Stomach (tissue), 9 donors: ENCODE measurements around the gene ARHGAP4. TPM values are rescaled to one million over a fixed set of nuclear protein-coding genes. Genes with fewer than 3 reads are reported as not detected.
A peak's percentile ranks its signal among the peaks of the same experiment; 100 is the strongest.

ENCODE experiments used
- DNase-seq, 2 donors: peaks; one replicate each; pipeline versions ENCODE4 v3.0.0 to v3.0.0-alpha.2; 2013 to 2019
- H3K27ac ChIP-seq, 5 donors: fragments of 200-600 bp in 4 of 5; sonication (generic) in 4 of 5; one replicate each; pipeline ENCODE4 v1.5.1; 2013 to 2019; ENCODE audit warnings: mild to moderate bottlenecking in 1 of 5, moderate library complexity in 1 of 5
- H3K27me3 ChIP-seq, 3 donors: fragments of 200-600 bp; sonication (generic); one replicate each; pipeline ENCODE4 v1.5.1; 2017 to 2019; ENCODE audit warnings: mixed run types in 1 of 3
- H3K36me3 ChIP-seq, 4 donors: fragments of 200-600 bp; sonication (generic); 1 replicate in 3 of 4; 2 replicates in 1 of 4; pipeline ENCODE4 v1.5.1; 2016 to 2019
- H3K4me1 ChIP-seq, 4 donors: fragments of 200-600 bp; sonication (generic); one replicate each; pipeline ENCODE4 v1.5.1; 2016 to 2019
- H3K4me3 ChIP-seq, 4 donors: fragments of 200-600 bp; sonication (generic) in 3 of 4; one replicate each; pipeline ENCODE4 v1.5.1; 2016 to 2019; ENCODE audit warnings: mild to moderate bottlenecking in 1 of 4
- H3K9me3 ChIP-seq, 4 donors: fragments of 200-600 bp; sonication (generic); one replicate each; pipeline ENCODE4 v1.5.1; 2016 to 2019
- EP300 ChIP-seq: sonication (generic); formaldehyde crosslinking; IDR thresholded peaks from one replicate; pipeline ENCODE4 v1.6.1; 2017; ENCODE audit warnings: antibody characterized with exemption
- POLR2A ChIP-seq, 4 donors: fragments of 450-650 bp; IDR thresholded peaks; one replicate each; pipeline ENCODE4 v1.6.1; 2016; ENCODE audit warnings: antibody characterized with exemption in 4 of 4, control low read depth in 2 of 4, mild to moderate bottlenecking in 1 of 4, moderate library complexity in 1 of 4
- POLR2AphosphoS5 ChIP-seq, 3 donors: sonication (generic); formaldehyde crosslinking; IDR thresholded peaks; one replicate each; pipeline ENCODE4 v1.6.1; 2016; ENCODE audit warnings: antibody characterized with exemption in 3 of 3
- WGBS, 5 donors: extraction: QIAGEN DNeasy Blood & Tissue Kit in 3 of 5; methylation state at CpG; one replicate each; pipeline versions ENCODE4 v1.1.5 to v1.1.7; 2013 to 2018; 5-methylcytosine and 5-hydroxymethylcytosine counted together
- intact Hi-C: fragments of 100-400 bp; cut with DNase I; formaldehyde crosslinking; loops from one replicate; pipeline ENCODE4 v1.15.1; 2023; ENCODE audit warnings: low total_unique reads
- polyA plus RNA-seq, 3 donors: library from polyadenylated mRNA; stranded (reverse); fragments of 200-250 nt; gene quantifications; one replicate each; pipeline ENCODE4 v1.2.3, GENCODE V29; 2013
- total RNA-seq, 5 donors: library from RNA; depleted of rRNA; stranded (reverse); fragments of >200 nt; gene quantifications; one replicate each; pipeline versions ENCODE4 v1.1.0 to v1.2.3, GENCODE V29; 2014 to 2016
- TF ChIP-seq, protein P1 (sequence below), 7 experiments: fragments of 450-650 bp in 4 of 7; fragments of 200-600 bp in 3 of 7; sonication (generic) in 3 of 7; IDR thresholded peaks; one replicate each; pipeline ENCODE4 v1.5.1; 2016 to 2019; ENCODE audit warnings: antibody characterized with exemption in 7 of 7, control low read depth in 2 of 7, mild to moderate bottlenecking in 1 of 7
- donor health status: healthy with polysubstance abuse.
- donor health status: Bipolar disorder and iron deficiency.
- donor health status: healthy.

ARHGAP4 gene
- total and polyA plus RNA-seq, 8 donors, result 18.5 to 93.9 (median 40.3) TPM

DNA sequence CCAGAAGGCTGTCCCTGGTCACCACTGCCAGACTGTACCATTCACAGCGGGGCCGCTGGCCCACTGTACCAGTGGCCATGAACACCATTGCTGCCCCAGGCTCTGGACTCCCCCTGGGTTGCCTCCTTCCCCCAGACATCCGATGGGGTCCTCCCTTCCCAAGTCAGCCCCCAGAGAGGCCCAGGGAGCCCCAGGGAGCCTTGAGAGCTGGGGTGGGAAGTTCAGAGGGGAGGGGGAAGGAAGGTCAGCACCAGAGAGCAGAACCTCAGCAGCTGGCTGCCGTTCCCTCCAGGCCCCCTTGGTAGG lies 441 bp upstream of the ARHGAP4 start:
- no peak for DNase-seq
- peak overlapping the region; percentile 95 to 98 (median 96) for H3K27ac ChIP-seq

DNA sequence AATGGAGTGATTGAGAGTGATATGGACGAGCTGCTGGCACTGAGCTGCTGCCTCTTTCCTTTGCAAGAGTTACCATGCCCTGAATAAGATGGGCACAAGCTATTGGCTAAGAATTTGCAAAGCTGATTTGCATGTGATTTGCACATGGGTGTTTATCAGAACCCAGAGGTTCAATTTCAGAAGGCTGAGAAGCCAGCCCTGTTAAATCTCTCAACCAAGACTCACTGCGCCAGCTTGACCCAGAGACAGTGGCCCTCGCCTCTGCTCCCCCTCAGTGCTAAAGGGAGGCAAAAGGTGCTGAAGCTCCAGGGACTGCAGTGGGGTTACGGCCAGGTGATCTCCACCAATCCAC lies 701 bp downstream of the ARHGAP4 start:
- H3K4me1 ChIP-seq, result peaks cover 7 to 71% (median 62%) of the 10 kb centered on the region in 4 donors
- no peak for TF ChIP-seq POLR2AphosphoS5 (IDR thresholded peaks at IDR 0.05)
- TF ChIP-seq EP300, result no peak
- TF ChIP-seq POLR2A (IDR thresholded peaks at IDR 0.05), result no peak
- TF ChIP-seq, protein P1, sequence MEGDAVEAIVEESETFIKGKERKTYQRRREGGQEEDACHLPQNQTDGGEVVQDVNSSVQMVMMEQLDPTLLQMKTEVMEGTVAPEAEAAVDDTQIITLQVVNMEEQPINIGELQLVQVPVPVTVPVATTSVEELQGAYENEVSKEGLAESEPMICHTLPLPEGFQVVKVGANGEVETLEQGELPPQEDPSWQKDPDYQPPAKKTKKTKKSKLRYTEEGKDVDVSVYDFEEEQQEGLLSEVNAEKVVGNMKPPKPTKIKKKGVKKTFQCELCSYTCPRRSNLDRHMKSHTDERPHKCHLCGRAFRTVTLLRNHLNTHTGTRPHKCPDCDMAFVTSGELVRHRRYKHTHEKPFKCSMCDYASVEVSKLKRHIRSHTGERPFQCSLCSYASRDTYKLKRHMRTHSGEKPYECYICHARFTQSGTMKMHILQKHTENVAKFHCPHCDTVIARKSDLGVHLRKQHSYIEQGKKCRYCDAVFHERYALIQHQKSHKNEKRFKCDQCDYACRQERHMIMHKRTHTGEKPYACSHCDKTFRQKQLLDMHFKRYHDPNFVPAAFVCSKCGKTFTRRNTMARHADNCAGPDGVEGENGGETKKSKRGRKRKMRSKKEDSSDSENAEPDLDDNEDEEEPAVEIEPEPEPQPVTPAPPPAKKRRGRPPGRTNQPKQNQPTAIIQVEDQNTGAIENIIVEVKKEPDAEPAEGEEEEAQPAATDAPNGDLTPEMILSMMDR (IDR thresholded peaks at IDR 0.05), result no peak
- H3K9me3 ChIP-seq, result no peaks in the 10 kb centered on the region
- peaks cover under 1 to 12% (median 7%) of the 10 kb centered on the region in 4 donors for H3K36me3 ChIP-seq
- peak overlapping the region in 4 of 5 donors; percentile 95 to 98 (median 96) for H3K27ac ChIP-seq
- DNase-seq, result no peak
- intact Hi-C loops, result no loop called here
- WGBS, 5 donors, result 58 to 80% (median 75%) methylated on average over 3 to 4 of the region's 4 CpGs
- H3K27me3 ChIP-seq, result peaks cover 0 to 17% (median 0%) of the 10 kb centered on the region in 3 donors
- peak overlapping the region; percentile 32 to 59 (median 56) for H3K4me3 ChIP-seq

More for the DNA sequence above, 441 bp upstream of the ARHGAP4 start:
- H3K9me3 ChIP-seq, result no peaks in the 10 kb centered on the region
- intact Hi-C loops, result no loop called here
- peak overlapping the region; percentile 32 to 59 (median 56) for H3K4me3 ChIP-seq
- H3K27me3 ChIP-seq, result peaks cover 0 to 15% (median 0%) of the 10 kb centered on the region in 3 donors
- TF ChIP-seq, protein P1 (IDR thresholded peaks at IDR 0.05), result no peak
- TF ChIP-seq POLR2A (IDR thresholded peaks at IDR 0.05) (no peak), EP300 (no peak)
- 20 to 50% (median 30%) methylated on average over 1 to 4 of the region's 4 CpGs; no CpG with 5 or more reads in 1 of the 5 donors for WGBS, 5 donors
- peaks cover 7 to 67% (median 58%) of the 10 kb centered on the region in 4 donors for H3K4me1 ChIP-seq
- H3K36me3 ChIP-seq, result peaks cover 4 to 24% (median 18%) of the 10 kb centered on the region in 4 donors

DNA sequence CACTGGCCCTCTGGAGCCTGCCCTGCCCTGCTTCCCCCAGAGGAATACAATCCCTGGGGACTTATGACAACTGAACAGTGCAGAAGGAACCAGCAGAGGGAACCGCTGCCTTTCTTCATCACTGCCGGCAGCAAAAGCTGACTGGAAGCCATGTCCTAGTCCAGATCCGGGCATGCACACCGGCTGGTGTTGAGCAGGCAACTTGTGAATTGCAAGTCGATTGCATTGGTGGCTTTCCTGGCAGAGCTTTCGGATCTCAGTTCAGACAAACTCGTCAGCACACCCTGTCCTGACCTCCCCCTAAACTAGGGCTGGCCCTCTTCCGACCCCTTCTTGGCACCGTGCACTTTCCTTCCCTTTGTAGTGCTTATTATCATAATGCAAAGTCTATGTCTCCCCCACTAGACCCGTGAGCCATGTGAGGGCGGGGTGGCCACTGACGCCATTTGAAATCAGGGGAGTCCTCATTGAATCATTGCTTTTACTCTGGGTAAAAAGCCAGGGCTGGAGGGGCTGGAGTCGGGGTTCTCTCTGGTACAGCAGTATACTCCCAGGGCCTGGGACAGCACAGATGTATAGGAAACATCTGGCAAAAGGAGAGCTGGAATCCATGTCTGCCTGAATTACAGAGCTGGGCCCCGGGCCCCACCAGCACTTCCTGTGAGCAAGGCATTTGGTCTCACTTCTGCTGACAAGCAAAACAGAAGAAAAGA lies 1.8 kb downstream of the ARHGAP4 start:
- Histone ChIP-seq H3K36me3 (peaks cover 0 to 2% (median under 1%) of the 10 kb centered on the region in 4 donors), H3K4me1 (peaks cover 7 to 61% (median 58%) of the 10 kb centered on the region in 4 donors), H3K4me3 (peak overlapping the region in 3 of 4 donors; percentile 3 to 56 (median 32)), H3K27ac (peak overlapping the region in 3 of 5 donors; percentile 31 to 98 (median 96)), H3K9me3 (no peaks in the 10 kb centered on the region), H3K27me3 (peaks cover 0 to 21% (median 0%) of the 10 kb centered on the region in 3 donors)
- TF ChIP-seq POLR2AphosphoS5 (IDR thresholded peaks at IDR 0.05) (peak in 1 of 3 donors; percentile 25), EP300 (no peak)
- TF ChIP-seq, protein P1 (IDR thresholded peaks at IDR 0.05), result peak in 1 of 7 experiments; percentile 12
- intact Hi-C loops, result no loop called here
- WGBS, 5 donors, result 12 to 49% (median 30%) methylated on average over 11 to 14 of the region's 14 CpGs
- peak; percentile 44 to 78 for DNase-seq

DNA sequence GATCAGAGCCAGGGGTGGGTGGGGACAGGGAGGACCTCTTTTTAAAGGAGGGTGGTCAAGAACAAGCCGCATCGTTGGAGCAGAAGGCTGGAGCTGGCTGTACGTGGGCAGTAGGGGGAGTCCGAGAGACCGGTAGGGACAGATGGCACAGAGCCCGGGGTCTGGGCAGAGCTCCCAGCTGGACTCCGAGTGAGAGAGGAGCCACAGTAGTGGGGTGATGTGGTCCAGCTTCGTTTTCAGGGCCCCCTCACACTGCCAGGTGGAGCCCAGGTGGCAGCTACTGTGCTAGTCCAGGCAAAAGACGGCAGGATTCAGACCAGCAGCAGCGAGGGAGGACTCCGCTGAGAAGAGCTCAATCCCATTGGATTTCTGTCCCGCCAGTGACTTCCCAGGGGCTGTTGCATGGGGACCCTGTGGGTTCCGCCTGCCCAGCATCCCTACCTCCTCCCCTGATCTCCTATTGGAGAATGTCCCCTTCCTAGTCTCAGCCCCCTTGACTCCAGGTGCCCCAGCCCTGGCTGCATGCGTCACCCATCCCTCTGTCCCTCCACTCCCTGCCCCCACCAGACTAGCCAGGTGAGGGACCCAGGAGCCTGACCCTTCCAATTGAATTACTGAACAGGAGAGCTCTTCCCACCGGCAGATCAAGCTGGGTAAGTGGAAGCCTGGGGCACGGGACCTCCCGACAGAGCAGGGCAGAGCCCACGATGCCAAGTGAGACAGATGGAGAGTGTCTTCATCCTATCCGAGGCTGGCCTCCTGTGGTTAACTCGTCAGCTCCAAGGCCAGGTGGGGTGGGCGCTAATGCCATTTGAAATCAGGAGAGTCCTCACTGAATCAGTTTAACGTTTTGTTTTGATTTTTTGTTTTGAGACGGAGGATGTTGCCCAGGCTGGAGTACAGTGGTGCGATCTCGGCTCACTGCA lies 2.9 kb downstream of the ARHGAP4 start:
- Histone ChIP-seq H3K4me1 (peaks cover 7 to 52% (median 48%) of the 10 kb centered on the region in 4 donors), H3K36me3 (peaks cover 0 to 13% (median 0%) of the 10 kb centered on the region in 4 donors), H3K9me3 (no peaks in the 10 kb centered on the region), H3K27me3 (peaks cover 0 to 21% (median 0%) of the 10 kb centered on the region in 3 donors), H3K27ac (peak overlapping the region in 3 of 5 donors; percentile 27 to 98 (median 42)), H3K4me3 (peak overlapping the region in 1 of 4 donors; percentile 9)
- TF ChIP-seq EP300, result no peak
- TF ChIP-seq, protein P1 (IDR thresholded peaks at IDR 0.05), result peak in 4 of 7 experiments; percentile 23 to 48 (median 38)
- peak; percentile 80 to 88 for DNase-seq
- 49 to 68% (median 55%) methylated on average over 15 to 25 of the region's 25 CpGs for WGBS, 5 donors
- intact Hi-C loops, result no loop called here
